SK-N-SH (cell line): ENCODE results near the gene KRT20. TPM values are rescaled to one million over a fixed set of nuclear protein-coding genes. Genes with fewer than 3 reads are reported as not detected.

Experiments
- CTCF ChIA-PET: fragments of 300-600, 350-600 bp; formaldehyde crosslinking; extraction: SDS; loops from one replicate; lab custom pipeline; 2021; lab: Yijun Ruan, JAX
- POLR2A ChIA-PET: fragments of 350-600 bp; sonication (Branson Sonifier 250); formaldehyde crosslinking; extraction: SDS; loops from one replicate; lab custom pipeline; 2020; ENCODE audit warnings: antibody characterized with exemption, inconsistent platforms; lab: Yijun Ruan, JAX
- DNase-seq: peaks from one replicate; pipeline ENCODE4 v3.0.0; 2012
- H2AFZ ChIP-seq: fragments of 200-600 bp; sonication (generic); 2 replicates; pipeline ENCODE4 v1.8.1; 2016; ENCODE audit warnings: antibody characterized with exemption, mild to moderate bottlenecking, low read depth
- H3F3A ChIP-seq: fragments of 200-600 bp; sonication (generic); replicated peaks from 2 replicates; pipeline ENCODE3; 2016; ENCODE audit warnings: antibody characterized with exemption, mild to moderate bottlenecking; ENCODE audit not compliant: insufficient read depth
- H3K27ac ChIP-seq, 2 experiments: fragments of 200-500 bp in 1 of 2; fragments of 200-600 bp in 1 of 2; sonication (Bioruptor generic) in 1 of 2; sonication (generic), shearing (Covaris generic) in 1 of 2; 2 replicates each; pipeline versions ENCODE4 v1.5.1 to v1.6.1; 2014 to 2016; ENCODE audit warnings: low read depth in 2 of 2, inconsistent platforms in 1 of 2, low read length in 1 of 2, mild to moderate bottlenecking in 1 of 2, mixed read lengths in 1 of 2
- H3K27me3 ChIP-seq: fragments of 200-600 bp; sonication (generic), shearing (Covaris generic); 2 replicates; pipeline ENCODE4 v1.6.1; 2016; ENCODE audit warnings: mixed run types; ENCODE audit not compliant: insufficient read depth
- H3K36me3 ChIP-seq, 2 experiments: fragments of 200-500 bp in 1 of 2; fragments of 200-600 bp in 1 of 2; sonication (Bioruptor generic) in 1 of 2; sonication (generic) in 1 of 2; replicated peaks in 1 of 2; 2 replicates each; pipeline versions ENCODE3 to v1.5.1; 2014 to 2016; ENCODE audit warnings: low read length in 1 of 2, mild to moderate bottlenecking in 1 of 2; ENCODE audit not compliant: insufficient read depth in 2 of 2, control insufficient read depth in 1 of 2
- H3K4me1 ChIP-seq, 2 experiments: fragments of 200-500 bp in 1 of 2; fragments of 200-600 bp in 1 of 2; sonication (Bioruptor generic) in 1 of 2; sonication (generic), shearing (Covaris generic) in 1 of 2; 2 replicates each; pipeline versions ENCODE4 v1.5.1 to v1.6.1; 2014 to 2016; ENCODE audit warnings: low read depth in 1 of 2, low read length in 1 of 2, mixed run types in 1 of 2; ENCODE audit not compliant: insufficient read depth in 2 of 2, control insufficient read depth in 1 of 2
- H3K4me2 ChIP-seq: fragments of 200-600 bp; sonication (generic), shearing (Covaris generic); 2 replicates; pipeline ENCODE4 v1.6.1; 2017; ENCODE audit warnings: mixed run types
- H3K4me3 ChIP-seq, 2 experiments: fragments of 200-500 bp in 1 of 2; fragments of 200-600 bp in 1 of 2; sonication (Bioruptor generic) in 1 of 2; sonication (generic), shearing (Covaris generic) in 1 of 2; 2 replicates each; pipeline versions ENCODE4 v1.5.1 to v1.8.1; 2014 to 2016; ENCODE audit warnings: low read depth in 2 of 2, inconsistent platforms in 1 of 2, low read length in 1 of 2, mild to moderate bottlenecking in 1 of 2, mixed read lengths in 1 of 2, moderate library complexity in 1 of 2
- H3K79me2 ChIP-seq: fragments of 200-600 bp; sonication (generic); 2 replicates; pipeline ENCODE4 v1.8.1; 2017; ENCODE audit warnings: mild to moderate bottlenecking; ENCODE audit not compliant: insufficient read depth
- H3K9ac ChIP-seq: fragments of 200-600 bp; sonication (generic); 2 replicates; pipeline ENCODE4 v1.6.1; 2017; ENCODE audit warnings: mixed run types
- H3K9me2 ChIP-seq: fragments of 200-600 bp; sonication (generic); 2 replicates; pipeline ENCODE4 v1.6.1; 2017; ENCODE audit warnings: mixed run types
- H3K9me3 ChIP-seq: fragments of 200-600 bp; sonication (generic); 2 replicates; pipeline ENCODE4 v1.6.1; 2017; ENCODE audit warnings: mixed run types, mild to moderate bottlenecking, moderate library complexity
- H4K20me1 ChIP-seq: fragments of 200-600 bp; sonication (generic); 2 replicates; pipeline ENCODE4 v1.6.1; 2017; ENCODE audit warnings: mild to moderate bottlenecking, mixed run types; ENCODE audit not compliant: insufficient read depth
- CHD2 ChIP-seq: fragments of 150-350 bp; IDR thresholded peaks from 2 replicates; pipeline ENCODE4 v1.6.1; 2018; ENCODE audit warnings: low read length; ENCODE audit not compliant: partially characterized antibody
- ELF1 ChIP-seq: IDR thresholded peaks from 2 replicates; pipeline ENCODE4 v1.4.0; 2012
- EP300 ChIP-seq, 2 experiments: IDR thresholded peaks; 2 replicates each; pipeline versions ENCODE4 v1.4.0 to v1.6.1; 2012; ENCODE audit warnings: borderline replicate concordance in 1 of 2, low read depth in 1 of 2, low read length in 1 of 2
- EZH2phosphoT487 ChIP-seq: fragments of 200-600 bp; sonication (generic); IDR thresholded peaks from 2 replicates; pipeline ENCODE4 v1.6.1; 2017; ENCODE audit warnings: low read depth, mixed run types, mild to moderate bottlenecking, antibody characterized with exemption, moderate library complexity, borderline replicate concordance
- FOSL2 ChIP-seq: IDR thresholded peaks from 2 replicates; pipeline ENCODE4 v1.4.0; 2012; ENCODE audit warnings: low read depth, mild to moderate bottlenecking, moderate library complexity, borderline replicate concordance
- IRF3 ChIP-seq: fragments of 150-350 bp; IDR thresholded peaks from 2 replicates; pipeline ENCODE4 v1.6.1; 2016; ENCODE audit warnings: mild to moderate bottlenecking, low read depth, low read length
- MEF2A ChIP-seq: IDR thresholded peaks from 2 replicates; pipeline ENCODE4 v1.4.0; 2012; ENCODE audit warnings: low read depth, borderline replicate concordance
- NFIC ChIP-seq: IDR thresholded peaks from 2 replicates; pipeline ENCODE4 v1.4.0; 2012; ENCODE audit warnings: borderline replicate concordance
- PBX3 ChIP-seq: IDR thresholded peaks from 2 replicates; pipeline ENCODE4; 2012
- POLR2AphosphoS5 ChIP-seq: IDR thresholded peaks from 2 replicates; pipeline ENCODE4 v1.6.1; 2012; ENCODE audit warnings: low read depth, low read length
- TAF1 ChIP-seq: IDR thresholded peaks from 2 replicates; pipeline ENCODE4 v1.6.1; 2012; ENCODE audit warnings: low read depth, mild to moderate bottlenecking, low read length, moderate library complexity, borderline replicate concordance
- USF2 ChIP-seq: fragments of 150-350 bp; IDR thresholded peaks from 2 replicates; pipeline ENCODE4 v1.6.1; 2017; ENCODE audit warnings: antibody characterized with exemption, low read length, low read depth, borderline replicate concordance
- ZBTB33 ChIP-seq: IDR thresholded peaks from 2 replicates; pipeline ENCODE4 v1.4.0; 2012; ENCODE audit warnings: low read depth, borderline replicate concordance
- WGBS: methylation state at CpG from one replicate; pipeline ENCODE4 v1.1.6; 2017; ENCODE audit warnings: low lambda C conversion rate; 5-methylcytosine and 5-hydroxymethylcytosine counted together
- polyA plus RNA-seq, 3 experiments: library from polyadenylated mRNA; depleted of rRNA; stranded (reverse); fragments of >200 nt; gene quantifications; 2 replicates each; pipeline ENCODE4 v1.2.3, GENCODE V29; 2012

The KRT20 gene
- polyA plus RNA-seq, 1 of the 3 experiments (the other 2 are of a cell fraction), result not detected

- H3K4me3 ChIP-seq, result no peak overlapping the region
- H3K79me2 ChIP-seq, result no peaks in the 10 kb centered on the region
- no peak for DNase-seq
- no peaks in the 10 kb centered on the region for H3K9me2 ChIP-seq
- H2AFZ ChIP-seq, result no peak overlapping the region
- H4K20me1 ChIP-seq, result no peaks in the 10 kb centered on the region
- peaks cover 29% of the 10 kb centered on the region; the same call in 1 of the 2 replicates for H3K27me3 ChIP-seq
- H3K9ac ChIP-seq, result no peak overlapping the region
- H3K9me3 ChIP-seq, result no peaks in the 10 kb centered on the region
- H3K27ac ChIP-seq, result no peak overlapping the region
- ChIA-PET CTCF (interaction anchor here (1.0 kb wide), 1 partner anchor 710 kb away, joined by 4 read pairs; no protein-coding TSS in a partner anchor), POLR2A (no interaction called here)
- H3K4me1 ChIP-seq, result no peaks in the 10 kb centered on the region
- WGBS, result 58% methylated on average over 3 of the region's 3 CpGs
- TF ChIP-seq ZBTB33 (no peak), CHD2 (no peak), POLR2AphosphoS5 (no peak), TAF1 (no peak), PBX3 (no peak), EZH2phosphoT487 (no peak), USF2 (no peak), FOSL2 (no peak), MEF2A (no peak), ELF1 (no peak), IRF3 (no peak), EP300 (IDR thresholded peaks at IDR 0.05; ENCODE audit: borderline replicate concordance in 1 of 2, low read depth in 1 of 2, low read length in 1 of 2) (no peak), NFIC (no peak)
- TF ChIP-seq, all 33 proteins: peak for 0
- no peaks in the 10 kb centered on the region for H3F3A ChIP-seq
- peaks cover 0 to 5% of the 10 kb centered on the region in 2 experiments for H3K36me3 ChIP-seq
- H3K4me2 ChIP-seq, result no peak overlapping the region
These were observed 45.8 kb downstream of the KRT20 start for GRCh38 chr17:40839194-40839593.
